Panc1 (cell line): ENCODE data around the gene SRP72.

Source experiments
- SIN3A ChIP-seq: IDR thresholded peaks from 2 replicates; pipeline ENCODE4 v1.6.1; 2012; ENCODE audit warnings: low read depth, mild to moderate bottlenecking, low read length, moderate library complexity, borderline replicate concordance; ENCODE audit not compliant: insufficient read depth
- TF ChIP-seq, protein P1 (sequence below): fragments of 450-650 bp; IDR thresholded peaks from 2 replicates; pipeline ENCODE4 v1.5.1; 2017; ENCODE audit warnings: mild to moderate bottlenecking

GRCh38 chr4:56424176-56424575 is 43.2 kb upstream of the SRP72 start:
- TF ChIP-seq SIN3A, result no peak
- TF ChIP-seq, protein P1, sequence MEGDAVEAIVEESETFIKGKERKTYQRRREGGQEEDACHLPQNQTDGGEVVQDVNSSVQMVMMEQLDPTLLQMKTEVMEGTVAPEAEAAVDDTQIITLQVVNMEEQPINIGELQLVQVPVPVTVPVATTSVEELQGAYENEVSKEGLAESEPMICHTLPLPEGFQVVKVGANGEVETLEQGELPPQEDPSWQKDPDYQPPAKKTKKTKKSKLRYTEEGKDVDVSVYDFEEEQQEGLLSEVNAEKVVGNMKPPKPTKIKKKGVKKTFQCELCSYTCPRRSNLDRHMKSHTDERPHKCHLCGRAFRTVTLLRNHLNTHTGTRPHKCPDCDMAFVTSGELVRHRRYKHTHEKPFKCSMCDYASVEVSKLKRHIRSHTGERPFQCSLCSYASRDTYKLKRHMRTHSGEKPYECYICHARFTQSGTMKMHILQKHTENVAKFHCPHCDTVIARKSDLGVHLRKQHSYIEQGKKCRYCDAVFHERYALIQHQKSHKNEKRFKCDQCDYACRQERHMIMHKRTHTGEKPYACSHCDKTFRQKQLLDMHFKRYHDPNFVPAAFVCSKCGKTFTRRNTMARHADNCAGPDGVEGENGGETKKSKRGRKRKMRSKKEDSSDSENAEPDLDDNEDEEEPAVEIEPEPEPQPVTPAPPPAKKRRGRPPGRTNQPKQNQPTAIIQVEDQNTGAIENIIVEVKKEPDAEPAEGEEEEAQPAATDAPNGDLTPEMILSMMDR, result no peak
